H9 (cell line): ENCODE data around the gene KBTBD6. TPM values are rescaled to one million over a fixed set of nuclear protein-coding genes. Genes with fewer than 3 reads are reported as not detected.
"Not testable (repeated sequence)": the region's sequence is repeated elsewhere in the genome, so short reads cannot be mapped to it uniquely, and the experiment has no call there.

ENCODE experiments used
- DNase-seq: peaks from one replicate; pipeline ENCODE4 v3.0.0-alpha.2; 2017
- H2AFZ ChIP-seq: one replicate; pipeline ENCODE4 v1.6.1; 2013; ENCODE audit warnings: mild to moderate bottlenecking, low read length, control low read depth, moderate library complexity
- H2AK5ac ChIP-seq: 2 replicates; pipeline ENCODE4 v1.6.1; 2013; ENCODE audit warnings: low read length, control low read depth, mixed read lengths; ENCODE audit not compliant: insufficient read length
- H2BK120ac ChIP-seq: one replicate; pipeline ENCODE4 v1.6.1; 2013; ENCODE audit warnings: low read depth, mild to moderate bottlenecking, low read length, control low read depth, inconsistent platforms; ENCODE audit not compliant: poor library complexity, severe bottlenecking
- H2BK12ac ChIP-seq: 2 replicates; pipeline ENCODE4 v1.6.1; 2013; ENCODE audit warnings: low read length, control low read depth, mixed read lengths, low read depth; ENCODE audit not compliant: insufficient read length
- H2BK15ac ChIP-seq: 2 replicates; pipeline ENCODE4 v1.6.1; 2013; ENCODE audit warnings: low read depth, low read length, control low read depth
- H2BK20ac ChIP-seq: one replicate; pipeline ENCODE4 v1.6.1; 2013; ENCODE audit warnings: low read depth, mild to moderate bottlenecking, low read length, control low read depth, inconsistent platforms; ENCODE audit not compliant: poor library complexity, severe bottlenecking
- H2BK5ac ChIP-seq: 2 replicates; pipeline ENCODE4 v1.6.1; 2013; ENCODE audit warnings: low read length, control low read depth, mixed read lengths; ENCODE audit not compliant: insufficient read length
- H3K14ac ChIP-seq: 2 replicates; pipeline ENCODE4 v1.6.1; 2013; ENCODE audit warnings: low read length, control low read depth; ENCODE audit not compliant: insufficient read depth
- H3K18ac ChIP-seq: 2 replicates; pipeline ENCODE4 v1.6.1; 2013; ENCODE audit warnings: low read depth, mild to moderate bottlenecking, mixed read lengths, low read length, control low read depth; ENCODE audit not compliant: insufficient read length
- H3K23ac ChIP-seq: 2 replicates; pipeline ENCODE4 v1.6.1; 2013; ENCODE audit warnings: low read length, control low read depth, mixed read lengths, low read depth; ENCODE audit not compliant: insufficient read length
- H3K23me2 ChIP-seq: 2 replicates; pipeline ENCODE4 v1.6.1; 2013; ENCODE audit warnings: low read depth, mild to moderate bottlenecking, mixed read lengths, low read length, control low read depth; ENCODE audit not compliant: insufficient read length, poor library complexity, severe bottlenecking
- H3K27ac ChIP-seq: 2 replicates; pipeline ENCODE4 v1.5.1; 2013; ENCODE audit warnings: low read length, control low read depth, mixed read lengths, low read depth; ENCODE audit not compliant: insufficient read length
- H3K27me3 ChIP-seq: 2 replicates; pipeline ENCODE4 v1.6.1; 2013; ENCODE audit warnings: low read length, control low read depth, inconsistent platforms; ENCODE audit not compliant: insufficient read depth
- H3K4ac ChIP-seq: 2 replicates; pipeline ENCODE4 v1.6.1; 2013; ENCODE audit warnings: low read depth, mild to moderate bottlenecking, control low read depth, inconsistent platforms, low read length, moderate library complexity
- H3K4me1 ChIP-seq: 2 replicates; pipeline ENCODE4 v1.6.1; 2013; ENCODE audit warnings: low read length, control low read depth, inconsistent platforms; ENCODE audit not compliant: insufficient read depth
- H3K4me2 ChIP-seq: 2 replicates; pipeline ENCODE4 v1.6.1; 2013; ENCODE audit warnings: low read length, control low read depth, mixed read lengths; ENCODE audit not compliant: insufficient read length, insufficient read depth
- H3K56ac ChIP-seq: 2 replicates; pipeline ENCODE4 v1.6.1; 2013; ENCODE audit warnings: low read depth, mild to moderate bottlenecking, mixed read lengths, low read length, control low read depth; ENCODE audit not compliant: insufficient read length
- H3K79me1 ChIP-seq: 2 replicates; pipeline ENCODE4 v1.6.1; 2013; ENCODE audit warnings: low read depth, mild to moderate bottlenecking, moderate library complexity, low read length, control low read depth, inconsistent platforms; ENCODE audit not compliant: insufficient read depth, poor library complexity, severe bottlenecking
- H3K79me2 ChIP-seq: 2 replicates; pipeline ENCODE4 v1.6.1; 2013; ENCODE audit warnings: low read length, control low read depth, inconsistent platforms; ENCODE audit not compliant: insufficient read depth
- H3K9ac ChIP-seq: 2 replicates; pipeline ENCODE4 v1.6.1; 2013; ENCODE audit warnings: low read length, control low read depth, mixed read lengths; ENCODE audit not compliant: insufficient read length; ENCODE audit errors: extremely low read depth
- H3K9me3 ChIP-seq: one replicate; pipeline ENCODE4 v1.6.1; 2013; ENCODE audit warnings: low read depth, low read length, inconsistent platforms; ENCODE audit not compliant: control insufficient read depth
- H3T11ph ChIP-seq: one replicate; pipeline ENCODE4 v1.6.1; 2013; ENCODE audit warnings: mild to moderate bottlenecking, low read length, control low read depth, inconsistent platforms
- H4K20me1 ChIP-seq: one replicate; pipeline ENCODE4 v1.6.1; 2013; ENCODE audit not compliant: control insufficient read depth, insufficient read length, insufficient read depth
- H4K5ac ChIP-seq: 2 replicates; pipeline ENCODE4 v1.6.1; 2013; ENCODE audit warnings: low read depth, mild to moderate bottlenecking, mixed read lengths, low read length, control low read depth; ENCODE audit not compliant: insufficient read length
- H4K8ac ChIP-seq: replicated peaks from 2 replicates; pipeline ENCODE4 v1.6.1; 2013; ENCODE audit warnings: low read length, control low read depth, mixed read lengths, low read depth; ENCODE audit not compliant: insufficient read length
- H4K91ac ChIP-seq: 2 replicates; pipeline ENCODE4 v1.6.1; 2013; ENCODE audit warnings: low read depth, mild to moderate bottlenecking, moderate library complexity, mixed read lengths, low read length, control low read depth; ENCODE audit not compliant: insufficient read length
- H3K27ac Mint-ChIP-seq, 3 experiments: 2 replicates in 2 of 3; 3 replicates in 1 of 3; pipeline ENCODE4 v1.8.0; 2020 to 2021; ENCODE audit warnings: mixed read lengths in 3 of 3, mild to moderate bottlenecking in 1 of 3, moderate library complexity in 1 of 3
- H3K27me3 Mint-ChIP-seq: 2 replicates; pipeline ENCODE4 v1.8.0; 2021; ENCODE audit warnings: low read depth, mild to moderate bottlenecking, moderate library complexity, mixed read lengths
- H3K36me3 Mint-ChIP-seq, 3 experiments: 2 replicates in 2 of 3; 3 replicates in 1 of 3; pipeline ENCODE4 v1.8.0; 2020 to 2021; ENCODE audit warnings: low read depth in 3 of 3, mixed read lengths in 3 of 3; ENCODE audit not compliant: insufficient read depth in 1 of 3
- H3K4me1 Mint-ChIP-seq, 2 experiments: 2 replicates each; pipeline ENCODE4 v1.8.0; 2020; ENCODE audit warnings: mixed read lengths in 2 of 2
- H3K4me3 Mint-ChIP-seq, 2 experiments: 2 replicates in 1 of 2; 3 replicates in 1 of 2; pipeline ENCODE4 v1.8.0; 2020 to 2021; ENCODE audit warnings: mild to moderate bottlenecking in 2 of 2, mixed read lengths in 2 of 2, moderate library complexity in 1 of 2
- H3K9me3 Mint-ChIP-seq, 2 experiments: 2 replicates in 1 of 2; 3 replicates in 1 of 2; pipeline ENCODE4 v1.8.0; 2020; ENCODE audit warnings: mild to moderate bottlenecking in 2 of 2, mixed read lengths in 2 of 2, moderate library complexity in 1 of 2
- WGBS: extraction: QIAGEN DNeasy Blood & Tissue Kit; methylation state at CpG from one replicate; pipeline ENCODE4 v1.1.7; 2013; ENCODE audit warnings: missing lambda C conversion rate, low lambda C conversion rate, mixed read lengths; ENCODE audit not compliant: insufficient read length; ENCODE audit errors: extremely low coverage; 5-methylcytosine and 5-hydroxymethylcytosine counted together
- total RNA-seq: library from RNA; stranded (reverse); gene quantifications from 2 replicates; pipeline ENCODE4 v1.2.1, GENCODE V29; 2021
- TF ChIP-seq, protein P1 (sequence below): fragments of 200-600 bp; sonication (generic); conservative IDR thresholded peaks from 3 replicates; pipeline ENCODE4 v1.8.0; 2021; ENCODE audit warnings: antibody characterized with exemption, mild to moderate bottlenecking

The KBTBD6 gene
- total RNA-seq, 1 experiment from 2014 or later: 11.5 TPM

DNA sequence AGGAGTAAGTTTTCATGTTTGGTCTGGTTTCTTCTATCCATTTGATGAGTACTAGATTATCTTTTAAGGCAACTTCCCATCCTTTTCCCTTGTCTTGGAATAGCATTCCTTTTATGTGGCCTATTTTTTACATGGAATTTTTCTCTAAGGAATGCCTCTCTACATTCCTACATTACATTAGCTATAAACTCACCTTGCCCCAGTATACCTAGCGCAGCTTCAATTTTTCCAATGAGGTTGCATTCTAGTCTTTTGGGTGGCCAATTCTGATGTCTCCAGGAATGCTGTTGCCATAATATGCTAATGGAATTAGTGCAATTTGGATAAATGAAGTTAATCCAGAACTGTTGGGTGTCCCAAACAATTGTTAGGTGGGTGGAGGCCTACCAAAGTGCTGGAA lies 33.8 kb downstream of the KBTBD6 start:
- no peak overlapping the region for H2BK15ac ChIP-seq
- no peaks in the 10 kb centered on the region for H3K4me1 ChIP-seq
- no peak overlapping the region for H2AK5ac ChIP-seq
- no peaks in the 10 kb centered on the region for H4K20me1 ChIP-seq
- no peak overlapping the region for H2BK20ac ChIP-seq
- H3K23ac ChIP-seq: no peak overlapping the region
- no peak overlapping the region for H2AFZ ChIP-seq
- peak overlapping the region in 1 of 3 experiments; percentile 52; a peak in 1 of 7 replicates for H3K27ac Mint-ChIP-seq
- no peaks in the 10 kb centered on the region for H3K27me3 Mint-ChIP-seq
- TF ChIP-seq, protein P1, sequence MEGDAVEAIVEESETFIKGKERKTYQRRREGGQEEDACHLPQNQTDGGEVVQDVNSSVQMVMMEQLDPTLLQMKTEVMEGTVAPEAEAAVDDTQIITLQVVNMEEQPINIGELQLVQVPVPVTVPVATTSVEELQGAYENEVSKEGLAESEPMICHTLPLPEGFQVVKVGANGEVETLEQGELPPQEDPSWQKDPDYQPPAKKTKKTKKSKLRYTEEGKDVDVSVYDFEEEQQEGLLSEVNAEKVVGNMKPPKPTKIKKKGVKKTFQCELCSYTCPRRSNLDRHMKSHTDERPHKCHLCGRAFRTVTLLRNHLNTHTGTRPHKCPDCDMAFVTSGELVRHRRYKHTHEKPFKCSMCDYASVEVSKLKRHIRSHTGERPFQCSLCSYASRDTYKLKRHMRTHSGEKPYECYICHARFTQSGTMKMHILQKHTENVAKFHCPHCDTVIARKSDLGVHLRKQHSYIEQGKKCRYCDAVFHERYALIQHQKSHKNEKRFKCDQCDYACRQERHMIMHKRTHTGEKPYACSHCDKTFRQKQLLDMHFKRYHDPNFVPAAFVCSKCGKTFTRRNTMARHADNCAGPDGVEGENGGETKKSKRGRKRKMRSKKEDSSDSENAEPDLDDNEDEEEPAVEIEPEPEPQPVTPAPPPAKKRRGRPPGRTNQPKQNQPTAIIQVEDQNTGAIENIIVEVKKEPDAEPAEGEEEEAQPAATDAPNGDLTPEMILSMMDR: no peak
- no peak overlapping the region for H3T11ph ChIP-seq
- H3K56ac ChIP-seq: no peak overlapping the region
- no CpG with 5 or more reads among the region's 1 CpG for WGBS
- no peak overlapping the region for H4K5ac ChIP-seq
- no peak overlapping the region for H3K9ac ChIP-seq
- H3K4ac ChIP-seq: no peak overlapping the region
- peaks cover 0 to 4% of the 10 kb centered on the region in 2 experiments; a peak in 1 of 4 replicates for H3K4me1 Mint-ChIP-seq
- no peaks in the 10 kb centered on the region for H3K36me3 Mint-ChIP-seq
- H2BK120ac ChIP-seq: no peak overlapping the region
- no peak overlapping the region for H4K8ac ChIP-seq
- no peaks in the 10 kb centered on the region for H3K9me3 ChIP-seq
- H3K27me3 ChIP-seq: no peaks in the 10 kb centered on the region
- H3K23me2 ChIP-seq: no peaks in the 10 kb centered on the region
- H3K4me3 Mint-ChIP-seq: no peak overlapping the region
- no peaks in the 10 kb centered on the region for H3K79me2 ChIP-seq
- no peak overlapping the region for H2BK5ac ChIP-seq
- H3K27ac ChIP-seq: no peak overlapping the region
- peaks cover 0 to 6% of the 10 kb centered on the region in 2 experiments; a peak in 1 of 5 replicates for H3K9me3 Mint-ChIP-seq
- H3K4me2 ChIP-seq: no peak overlapping the region
- no peak for DNase-seq
- no peak overlapping the region for H3K18ac ChIP-seq
- H2BK12ac ChIP-seq: no peak overlapping the region
- no peak overlapping the region for H3K14ac ChIP-seq
- H3K79me1 ChIP-seq: no peaks in the 10 kb centered on the region
- no peak overlapping the region for H4K91ac ChIP-seq

DNA sequence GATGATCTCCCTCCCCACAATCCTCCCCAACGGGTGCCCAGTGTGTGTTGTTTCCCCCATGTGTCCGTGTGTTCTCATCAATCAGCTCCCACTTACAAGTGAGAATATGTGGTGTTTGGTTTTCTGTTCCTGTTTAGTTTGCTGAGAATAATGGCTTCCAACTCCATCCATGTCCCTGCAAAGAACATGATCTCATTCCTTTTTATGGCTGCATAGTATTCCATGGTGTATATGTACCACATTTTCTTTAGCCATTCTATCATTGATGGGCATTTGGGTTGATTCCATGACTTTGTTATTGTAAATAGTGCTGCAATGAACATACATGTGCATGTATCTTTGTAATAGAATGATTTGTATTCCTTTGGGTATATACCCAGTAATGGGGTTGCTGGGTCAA lies 36.9 kb downstream of the KBTBD6 start:
- not testable (repeated sequence) for H3K27me3 Mint-ChIP-seq, H2BK5ac ChIP-seq, H3K79me2 ChIP-seq, H3K79me1 ChIP-seq, H4K91ac ChIP-seq, H3K9me3 ChIP-seq, H2AFZ ChIP-seq, H2BK15ac ChIP-seq, H4K8ac ChIP-seq, H3K9me3 Mint-ChIP-seq, H3K23ac ChIP-seq, DNase-seq, H3K27ac ChIP-seq, H3K9ac ChIP-seq, H3K4me3 Mint-ChIP-seq, H3K56ac ChIP-seq, H3K27ac Mint-ChIP-seq, H2BK20ac ChIP-seq, H2BK12ac ChIP-seq, H2BK120ac ChIP-seq, H4K20me1 ChIP-seq, H3K23me2 ChIP-seq, H3K4ac ChIP-seq, H3K4me1 ChIP-seq, H3K36me3 Mint-ChIP-seq, H4K5ac ChIP-seq, H3K4me2 ChIP-seq, H3K18ac ChIP-seq, H3K14ac ChIP-seq, H2AK5ac ChIP-seq, H3T11ph ChIP-seq, H3K4me1 Mint-ChIP-seq, H3K27me3 ChIP-seq
- WGBS: no CpG with 5 or more reads among the region's 2 CpGs
